NCI-H2196 (cell line): ENCODE data around the gene ACOT13.
"Not testable (repeated sequence)": the region's sequence is repeated elsewhere in the genome, so short reads cannot be mapped to it uniquely, and the experiment has no call there.

ENCODE experiments used
- DNase-seq: peaks from one replicate; lab custom pipeline; 2025; ENCODE audit not compliant: unreplicated experiment; lab: John Stamatoyannopoulos, UW

ACOT13 gene

GRCh38 chr6:24721461-24722215, 54.8 kb downstream of the ACOT13 start:
- peak; percentile 95 for DNase-seq

GRCh38 chr6:24723270-24723669, 56.4 kb downstream of the ACOT13 start:
- no peak for DNase-seq

- DNase-seq = not testable (repeated sequence)
These were observed 63.8 kb downstream of the ACOT13 start for GRCh38 chr6:24730653-24731052.

GRCh38 chr6:24731456-24732134, 64.7 kb downstream of the ACOT13 start:
- not testable (repeated sequence) for DNase-seq

GRCh38 chr6:24734166-24734565, 67.3 kb downstream of the ACOT13 start:
- no peak for DNase-seq

- not testable (repeated sequence) for DNase-seq
These were observed 67.8 kb downstream of the ACOT13 start for GRCh38 chr6:24734710-24735109.

- no peak for DNase-seq
These were observed 71.9 kb downstream of the ACOT13 start for GRCh38 chr6:24738741-24739140.

- no peak for DNase-seq
These were observed 74.0 kb downstream of the ACOT13 start for GRCh38 chr6:24740861-24741260.

- no peak for DNase-seq
These were observed 75.4 kb downstream of the ACOT13 start for GRCh38 chr6:24742216-24742738.

GRCh38 chr6:24743265-24743943, 76.5 kb downstream of the ACOT13 start:
- DNase-seq = no peak

- DNase-seq = no peak
These were observed 77.1 kb downstream of the ACOT13 start for GRCh38 chr6:24743944-24744335.

GRCh38 chr6:24744911-24745310, 78.0 kb downstream of the ACOT13 start:
- DNase-seq = no peak

GRCh38 chr6:24749297-24749696, 82.4 kb downstream of the ACOT13 start:
- no peak for DNase-seq

GRCh38 chr6:24750878-24751277, 84.0 kb downstream of the ACOT13 start:
- not testable (repeated sequence) for DNase-seq

GRCh38 chr6:24752503-24752902, 85.6 kb downstream of the ACOT13 start:
- DNase-seq = no peak

GRCh38 chr6:24752917-24753492, 86.1 kb downstream of the ACOT13 start:
- DNase-seq = no peak

- no peak for DNase-seq
These were observed 86.7 kb downstream of the ACOT13 start for GRCh38 chr6:24753545-24753944.

GRCh38 chr6:24754378-24754777, 87.5 kb downstream of the ACOT13 start:
- DNase-seq = not testable (repeated sequence)
